Measurements from ENCODE around the gene XKR7. TPM values are rescaled to one million over a fixed set of nuclear protein-coding genes. Genes with fewer than 3 reads are reported as not detected.

The XKR7 gene
- polyA plus RNA-seq, 1 donor (not counting 4 experiments of a cell fraction or from before 2014, with no cell fraction given) = not detected

- H3K4me2 ChIP-seq (ENCODE audit: control insufficient read depth, extremely low read depth, insufficient read depth, low read depth, low read length) = no peak overlapping the region
- no peaks in the 10 kb centered on the region for H3K9me3 ChIP-seq (ENCODE audit: control insufficient read depth, low read depth, low read length)
- H3K36me3 ChIP-seq (ENCODE audit: control insufficient read depth in 2 of 2, extremely low read depth in 1 of 2, insufficient read depth in 2 of 2, low read length in 2 of 2) = no peaks in the 10 kb centered on the region
- TF ChIP-seq EZH2 (IDR thresholded peaks at IDR 0.05; ENCODE audit: low read length) = no peak
- TF ChIP-seq CTCF (optimal IDR thresholded peaks at IDR 0.05 in 1 of 3, IDR thresholded peaks at IDR 0.05 in 1 of 3, conservative IDR thresholded peaks at IDR 0.05 in 1 of 3; ENCODE audit: extremely low read depth in 1 of 3, insufficient read depth in 2 of 3, low read length in 3 of 3) = no peak
- DNase-seq (ENCODE audit: low read depth, low spot score) (no peak), FAIRE-seq (no peak)
- H4K20me1 ChIP-seq (ENCODE audit: control insufficient read depth, extremely low read depth, insufficient read depth, low read length) = no peaks in the 10 kb centered on the region
- peaks cover 13% of the 10 kb centered on the region for H3K27me3 ChIP-seq (ENCODE audit: control insufficient read depth, extremely low read depth, insufficient read depth, low read length)
- H3K4me1 ChIP-seq (ENCODE audit: control insufficient read depth, extremely low read depth, insufficient read depth, low read length) = no peaks in the 10 kb centered on the region
- no peak overlapping the region for H3K9ac ChIP-seq (ENCODE audit: control insufficient read depth, extremely low read depth, insufficient read depth, low read length)
- dilution Hi-C loops (cut with MboI; ENCODE audit: extremely low pct_ligation_motif_present, low sequenced_read_pairs) = no loop called here
- no peaks in the 10 kb centered on the region for H3K9me1 ChIP-seq (ENCODE audit: control insufficient read depth, extremely low read depth, insufficient read depth, low read length)
- H3K79me2 ChIP-seq (ENCODE audit: control insufficient read depth, insufficient read depth, low read length) = no peaks in the 10 kb centered on the region
- no peak overlapping the region for H3K4me3 ChIP-seq (ENCODE audit: control insufficient read depth in 2 of 3, extremely low read depth in 1 of 3, insufficient read depth in 2 of 3, low read depth in 1 of 3, low read length in 3 of 3)
- no peak overlapping the region for H2AFZ ChIP-seq (ENCODE audit: control insufficient read depth, low read length)
- no peak overlapping the region for H3K27ac ChIP-seq (ENCODE audit: control insufficient read depth, insufficient read depth, low read length)
These were observed 44.3 kb upstream of the XKR7 start for GRCh38 chr20:31923388-31924331.

GRCh38 chr20:31924561-31924960 is 43.4 kb upstream of the XKR7 start:
- no peak overlapping the region for H2AFZ ChIP-seq (ENCODE audit: control insufficient read depth, low read length)
- H3K27me3 ChIP-seq (ENCODE audit: control insufficient read depth, extremely low read depth, insufficient read depth, low read length) = peaks cover 12% of the 10 kb centered on the region
- H3K9me3 ChIP-seq (ENCODE audit: control insufficient read depth, low read depth, low read length) = no peaks in the 10 kb centered on the region
- no peak for FAIRE-seq
- no peaks in the 10 kb centered on the region for H3K79me2 ChIP-seq (ENCODE audit: control insufficient read depth, insufficient read depth, low read length)
- H3K9me1 ChIP-seq (ENCODE audit: control insufficient read depth, extremely low read depth, insufficient read depth, low read length) = no peaks in the 10 kb centered on the region
- dilution Hi-C loops (cut with MboI; ENCODE audit: extremely low pct_ligation_motif_present, low sequenced_read_pairs) = no loop called here
- H4K20me1 ChIP-seq (ENCODE audit: control insufficient read depth, extremely low read depth, insufficient read depth, low read length) = no peaks in the 10 kb centered on the region
- no peaks in the 10 kb centered on the region for H3K4me1 ChIP-seq (ENCODE audit: control insufficient read depth, extremely low read depth, insufficient read depth, low read length)
- no peak for TF ChIP-seq EZH2 (IDR thresholded peaks at IDR 0.05; ENCODE audit: low read length)
- TF ChIP-seq CTCF (optimal IDR thresholded peaks at IDR 0.05 in 1 of 3, IDR thresholded peaks at IDR 0.05 in 1 of 3, conservative IDR thresholded peaks at IDR 0.05 in 1 of 3; ENCODE audit: extremely low read depth in 1 of 3, insufficient read depth in 2 of 3, low read length in 3 of 3) = no peak
- no peak overlapping the region for H3K4me2 ChIP-seq (ENCODE audit: control insufficient read depth, extremely low read depth, insufficient read depth, low read depth, low read length)
- H3K9ac ChIP-seq (ENCODE audit: control insufficient read depth, extremely low read depth, insufficient read depth, low read length) = no peak overlapping the region
- no peaks in the 10 kb centered on the region for H3K36me3 ChIP-seq (ENCODE audit: control insufficient read depth in 2 of 2, extremely low read depth in 1 of 2, insufficient read depth in 2 of 2, low read length in 2 of 2)
- DNase-seq (ENCODE audit: low read depth, low spot score) = no peak
- no peak overlapping the region for H3K4me3 ChIP-seq (ENCODE audit: control insufficient read depth in 2 of 3, extremely low read depth in 1 of 3, insufficient read depth in 2 of 3, low read depth in 1 of 3, low read length in 3 of 3)
- no peak overlapping the region for H3K27ac ChIP-seq (ENCODE audit: control insufficient read depth, insufficient read depth, low read length)

Data from keratinocyte (primary cell).